ENCODE data around the gene MGAT4A.
A peak's percentile ranks its signal among the peaks of the same experiment; 100 is the strongest.

The MGAT4A gene

GRCh38 chr2:98692090-98693054 is 38.6 kb downstream of the MGAT4A start:
- no peaks in the 10 kb centered on the region for H3K36me3 ChIP-seq (replicated peaks)
- no peak overlapping the region for H3K27ac ChIP-seq
- TF ChIP-seq CTCF (IDR thresholded peaks at IDR 0.05; ENCODE audit: low read depth, low read length, missing control alignments) = no peak
- H3K4me3 ChIP-seq (ENCODE audit: low read depth, low read length) = no peak overlapping the region
- H3K27me3 ChIP-seq (replicated peaks) = no peaks in the 10 kb centered on the region
- in situ Hi-C loops (cut with HindIII; ENCODE audit: low pct_ligation_motif_present, low sequenced_read_pairs) = no loop called here
- DNase-seq = no peak

GRCh38 chr2:98691303-98691702 is 39.6 kb downstream of the MGAT4A start:
- Histone ChIP-seq H3K27me3 (replicated peaks) (no peaks in the 10 kb centered on the region), H3K36me3 (replicated peaks) (no peaks in the 10 kb centered on the region), H3K27ac (no peak overlapping the region), H3K4me3 (ENCODE audit: low read depth, low read length) (no peak overlapping the region)
- DNase-seq = peak; percentile 16
- no peak for TF ChIP-seq CTCF (IDR thresholded peaks at IDR 0.05; ENCODE audit: low read depth, low read length, missing control alignments)
- in situ Hi-C loops (cut with HindIII; ENCODE audit: low pct_ligation_motif_present, low sequenced_read_pairs) = no loop called here

- Histone ChIP-seq H3K27me3 (replicated peaks) (no peaks in the 10 kb centered on the region), H3K4me3 (ENCODE audit: low read depth, low read length) (no peak overlapping the region), H3K36me3 (replicated peaks) (no peaks in the 10 kb centered on the region), H3K27ac (no peak overlapping the region)
- no peak for DNase-seq
- in situ Hi-C loops (cut with HindIII; ENCODE audit: low pct_ligation_motif_present, low sequenced_read_pairs) = no loop called here
- TF ChIP-seq CTCF (IDR thresholded peaks at IDR 0.05; ENCODE audit: low read depth, low read length, missing control alignments) = no peak
These were observed 44.7 kb downstream of the MGAT4A start for GRCh38 chr2:98685930-98686887.

GRCh38 chr2:98683728-98684127 is 47.2 kb downstream of the MGAT4A start:
- no peak for TF ChIP-seq CTCF (IDR thresholded peaks at IDR 0.05; ENCODE audit: low read depth, low read length, missing control alignments)
- in situ Hi-C loops (cut with HindIII; ENCODE audit: low pct_ligation_motif_present, low sequenced_read_pairs) = no loop called here
- no peak for DNase-seq

GRCh38 chr2:98676742-98677141 is 54.2 kb downstream of the MGAT4A start:
- no peak overlapping the region for H3K4me3 ChIP-seq (ENCODE audit: low read depth, low read length)
- DNase-seq = no peak
- no peak overlapping the region for H3K27ac ChIP-seq
- in situ Hi-C loops (cut with HindIII; ENCODE audit: low pct_ligation_motif_present, low sequenced_read_pairs) = no loop called here
- H3K36me3 ChIP-seq (replicated peaks) = no peaks in the 10 kb centered on the region
- no peak for TF ChIP-seq CTCF (IDR thresholded peaks at IDR 0.05; ENCODE audit: low read depth, low read length, missing control alignments)
- no peaks in the 10 kb centered on the region for H3K27me3 ChIP-seq (replicated peaks)

More at GRCh38 chr2:98683728-98684127, 47.2 kb downstream of the MGAT4A start:
- no peak overlapping the region for H3K27ac ChIP-seq
- H3K4me3 ChIP-seq (ENCODE audit: low read depth, low read length) = no peak overlapping the region
- H3K36me3 ChIP-seq (replicated peaks) = no peaks in the 10 kb centered on the region
- no peaks in the 10 kb centered on the region for H3K27me3 ChIP-seq (replicated peaks)
